B cell (primary cell): Measurements from ENCODE around the gene SCN4A. TPM values are rescaled to one million over a fixed set of nuclear protein-coding genes. Genes with fewer than 3 reads are reported as not detected.
A peak's percentile ranks its signal among the peaks of the same experiment; 100 is the strongest.

Source experiments
- ATAC-seq: fragments of 200-7000 bp; cut with Tn5 transposase; one replicate; pipeline ENCODE4 v1.10.0; 2021; ENCODE audit warnings: low read depth, mild to moderate bottlenecking, moderate number of reproducible peaks, moderate library complexity
- CTCF ChIA-PET: fragments of 350-600 bp; sonication (Branson Sonifier 250); formaldehyde crosslinking; loops from one replicate; lab custom pipeline; 2021; ENCODE audit warnings: antibody characterized with exemption, inconsistent platforms; lab: Charles Lee
- POLR2A ChIA-PET: fragments of 350-600 bp; sonication (Branson Sonifier 250); formaldehyde crosslinking; loops from one replicate; lab custom pipeline; 2021; ENCODE audit warnings: antibody characterized with exemption; lab: Charles Lee
- DNase-seq: peaks from one replicate; pipeline ENCODE4 v3.0.0; 2013
- H2AFZ ChIP-seq: 2 replicates; pipeline ENCODE4 v1.6.1; 2012; ENCODE audit warnings: mild to moderate bottlenecking, low read depth, low read length; ENCODE audit not compliant: insufficient read depth, poor library complexity, severe bottlenecking
- H3K27ac ChIP-seq, 2 donors: 1 replicate in 1 of 2; 2 replicates in 1 of 2; pipeline ENCODE4 v1.5.1; 2012 to 2013; ENCODE audit warnings: low read length in 2 of 2, mild to moderate bottlenecking in 2 of 2, moderate library complexity in 1 of 2
- H3K27me3 ChIP-seq, 4 experiments: fragments of 200-600 bp in 1 of 4; sonication (generic) in 1 of 4; replicated peaks in 1 of 4; 1 replicate in 2 of 4; 2 replicates in 2 of 4; pipeline versions ENCODE4 v1.6.1 to v1.7.0; 2013 to 2016; ENCODE audit warnings: low read length in 3 of 4, mild to moderate bottlenecking in 2 of 4, mixed read lengths in 1 of 4, moderate library complexity in 1 of 4; ENCODE audit not compliant: insufficient read depth in 4 of 4, control insufficient read depth in 3 of 4; ENCODE audit errors: control extremely low read depth in 1 of 4
- H3K36me3 ChIP-seq, 2 experiments: replicated peaks in 1 of 2; 1 replicate in 1 of 2; 2 replicates in 1 of 2; pipeline versions ENCODE4 v1.6.1 to v1.7.1; 2013; ENCODE audit warnings: low read length in 1 of 2; ENCODE audit not compliant: insufficient read depth in 2 of 2, control insufficient read depth in 1 of 2; ENCODE audit errors: control extremely low read depth in 1 of 2, extremely low read depth in 1 of 2
- H3K4me1 ChIP-seq, 2 donors: fragments of 200-600 bp in 1 of 2; sonication (generic) in 1 of 2; 1 replicate in 1 of 2; 2 replicates in 1 of 2; pipeline versions ENCODE4 v1.5.1 to v1.6.1; 2013 to 2017; ENCODE audit warnings: low read length in 2 of 2; ENCODE audit not compliant: control insufficient read depth in 2 of 2, insufficient read depth in 2 of 2
- H3K4me2 ChIP-seq: replicated peaks from 2 replicates; pipeline ENCODE3; 2012; ENCODE audit warnings: mild to moderate bottlenecking, low read depth, low read length; ENCODE audit not compliant: poor library complexity, severe bottlenecking
- H3K4me3 ChIP-seq, 5 experiments: fragments of 200-600 bp in 1 of 5; sonication (generic) in 1 of 5; 1 replicate in 3 of 5; 2 replicates in 2 of 5; pipeline versions ENCODE4 v1.5.1 to v1.7.0; 2011 to 2016; ENCODE audit warnings: low read length in 4 of 5, mild to moderate bottlenecking in 4 of 5, low read depth in 2 of 5, control low read depth in 1 of 5, moderate library complexity in 1 of 5; ENCODE audit not compliant: insufficient read depth in 1 of 5; ENCODE audit errors: control extremely low read depth in 1 of 5, extremely low read depth in 1 of 5
- H3K79me2 ChIP-seq: fragments of 200-600 bp; sonication (generic); one replicate; pipeline ENCODE4 v1.6.0; 2016; ENCODE audit warnings: low read length; ENCODE audit not compliant: control insufficient read depth, insufficient read depth
- H3K9ac ChIP-seq: fragments of 200-600 bp; sonication (generic); 2 replicates; pipeline ENCODE4 v1.6.1; 2017; ENCODE audit warnings: mild to moderate bottlenecking, low read length, moderate library complexity
- H3K9me3 ChIP-seq, 3 donors: one replicate each; pipeline versions ENCODE4 v1.6.1 to v1.7.1; 2013; ENCODE audit warnings: low read length in 2 of 3; ENCODE audit not compliant: control insufficient read depth in 2 of 3, insufficient read depth in 1 of 3; ENCODE audit errors: control extremely low read depth in 1 of 3
- H4K20me1 ChIP-seq: 2 replicates; pipeline ENCODE4 v1.6.0; 2012; ENCODE audit warnings: mild to moderate bottlenecking, low read length; ENCODE audit not compliant: insufficient read depth, control insufficient read depth, poor library complexity, severe bottlenecking
- H3K27ac Mint-ChIP-seq: one replicate; pipeline ENCODE4 v1.8.0; 2021; ENCODE audit warnings: mixed read lengths
- H3K27me3 Mint-ChIP-seq: one replicate; pipeline ENCODE4 v1.8.0; 2021; ENCODE audit warnings: mixed read lengths
- H3K4me1 Mint-ChIP-seq: one replicate; pipeline ENCODE4 v1.8.0; 2021; ENCODE audit warnings: mixed read lengths
- H3K4me3 Mint-ChIP-seq: one replicate; pipeline ENCODE4 v1.8.0; 2021; ENCODE audit warnings: mixed read lengths
- H3K9me3 Mint-ChIP-seq: one replicate; pipeline ENCODE4 v1.8.0; 2022; ENCODE audit warnings: mixed read lengths; ENCODE audit not compliant: insufficient read depth
- CTCF ChIP-seq: fragments of 200-600 bp; IDR thresholded peaks from one replicate; pipeline ENCODE4 v1.8.0; 2022; ENCODE audit warnings: antibody characterized with exemption, mild to moderate bottlenecking
- EZH2 ChIP-seq: IDR thresholded peaks from 2 replicates; pipeline ENCODE4 v1.6.1; 2012; ENCODE audit warnings: borderline replicate concordance, low read depth, mild to moderate bottlenecking, moderate library complexity, low read length; ENCODE audit not compliant: insufficient read depth, poor library complexity, severe bottlenecking
- WGBS: methylation state at CpG from one replicate; pipeline ENCODE4 v1.1.5; 2013; ENCODE audit warnings: missing lambda C conversion rate; ENCODE audit not compliant: insufficient coverage; 5-methylcytosine and 5-hydroxymethylcytosine counted together
- intact Hi-C: fragments of 100-400 bp; cut with micrococcal nuclease; formaldehyde crosslinking; loops from one replicate; pipeline ENCODE4 v1.10.0; 2022
- polyA plus RNA-seq: library from polyadenylated mRNA; depleted of rRNA; stranded (reverse); fragments of >200 nt; gene quantifications from 2 replicates; pipeline ENCODE4 v1.2.3, GENCODE V29; 2012
- total RNA-seq, 2 donors: library from RNA; stranded (reverse); fragments of 120-200 nt in 1 of 2; gene quantifications; 1 replicate in 1 of 2; 2 replicates in 1 of 2; pipeline versions ENCODE4 v1.2.3 to v1.2.4, GENCODE V29; 2013 to 2022

Gene SCN4A
- total and polyA plus RNA-seq, 2 donors (not counting 1 experiment from before 2014, with no cell fraction given) = 1.1 to 1.4 TPM

GRCh38 chr17:64006361-64007088 lies 33.8 kb upstream of the SCN4A start:
- DNase-seq (peak; percentile 5), ATAC-seq (no peak)
- TF ChIP-seq EZH2 (no peak), CTCF (no peak)
- no peak overlapping the region for H3K27ac ChIP-seq
- Mint-ChIP-seq H3K4me1 (peaks cover 36% of the 10 kb centered on the region), H3K27ac (no peak overlapping the region), H3K9me3 (no peaks in the 10 kb centered on the region), H3K4me3 (no peak overlapping the region), H3K27me3 (no peaks in the 10 kb centered on the region)
- no peak overlapping the region for H3K9ac ChIP-seq
- CTCF ChIA-PET = interaction anchor here (0.6 to 2.2 kb wide), 10 partner anchors 10 to 113 kb away, joined by 3 to 12 read pairs (median 4); partner anchors contain the start of gene ICAM2
- intact Hi-C loops = no loop called here
- H3K4me2 ChIP-seq = peak overlapping the region; percentile 21
- H3K4me1 ChIP-seq = peaks cover 27 to 41% of the 10 kb centered on the region in 2 donors
- H3K79me2 ChIP-seq = peaks cover 67% of the 10 kb centered on the region
- 66% methylated on average over 12 of the region's 13 CpGs for WGBS
- POLR2A ChIA-PET = interaction anchor here (1.5 kb wide), 1 partner anchor 11 kb away, joined by 4 read pairs; no protein-coding TSS in a partner anchor
- no peaks in the 10 kb centered on the region for H3K9me3 ChIP-seq
- no peak overlapping the region for H2AFZ ChIP-seq
- H3K4me3 ChIP-seq = no peak overlapping the region
- peaks cover 99% of the 10 kb centered on the region for H4K20me1 ChIP-seq
- H3K27me3 ChIP-seq = no peaks in the 10 kb centered on the region
- peaks cover 0 to 87% of the 10 kb centered on the region in 2 experiments for H3K36me3 ChIP-seq

GRCh38 chr17:64005734-64006167 lies 33.0 kb upstream of the SCN4A start:
- H2AFZ ChIP-seq = no peak overlapping the region
- H3K79me2 ChIP-seq = peaks cover 59% of the 10 kb centered on the region
- Mint-ChIP-seq H3K27ac (no peak overlapping the region), H3K9me3 (no peaks in the 10 kb centered on the region), H3K27me3 (no peaks in the 10 kb centered on the region), H3K4me3 (no peak overlapping the region), H3K4me1 (peaks cover 30% of the 10 kb centered on the region)
- CTCF ChIA-PET = interaction anchor here (0.9 to 2.2 kb wide), 6 partner anchors 11 to 57 kb away, joined by 3 to 12 read pairs (median 4); partner anchors contain the start of gene ICAM2
- peaks cover 27 to 41% of the 10 kb centered on the region in 2 donors for H3K4me1 ChIP-seq
- H4K20me1 ChIP-seq = peaks cover 99% of the 10 kb centered on the region
- no peak overlapping the region for H3K4me3 ChIP-seq
- POLR2A ChIA-PET = interaction anchor here (1.5 kb wide), 1 partner anchor 12 kb away, joined by 4 read pairs; no protein-coding TSS in a partner anchor
- no peaks in the 10 kb centered on the region for H3K27me3 ChIP-seq
- H3K9me3 ChIP-seq = no peaks in the 10 kb centered on the region
- no peak for DNase-seq
- intact Hi-C loops = no loop called here
- H3K27ac ChIP-seq = no peak overlapping the region
- H3K9ac ChIP-seq = no peak overlapping the region
- H3K4me2 ChIP-seq = no peak overlapping the region
- 56% methylated on average over 6 of the region's 6 CpGs for WGBS
- no peak for ATAC-seq
- H3K36me3 ChIP-seq = peaks cover 0 to 80% of the 10 kb centered on the region in 2 experiments
- no peak for TF ChIP-seq CTCF
- no peak for TF ChIP-seq EZH2
